Fibroblast of gingiva (primary cell): ENCODE measurements around the gene NEU4.
A peak's percentile ranks its signal among the peaks of the same experiment; 100 is the strongest.

ENCODE experiments used
- DNase-seq: peaks from one replicate; pipeline ENCODE4 v3.0.0-alpha.2; 2011; ENCODE audit warnings: low read depth

The NEU4 gene

GRCh38 chr2:241835611-241836010 lies 26.6 kb downstream of the NEU4 start:
- no peak for DNase-seq

- no peak for DNase-seq
Measured at GRCh38 chr2:241836292-241836691, 27.3 kb downstream of the NEU4 start.

GRCh38 chr2:241837197-241837965 lies 28.4 kb downstream of the NEU4 start:
- DNase-seq, result no peak

GRCh38 chr2:241841181-241842066 lies 32.4 kb downstream of the NEU4 start:
- DNase-seq, result no peak

- no peak for DNase-seq
Measured at GRCh38 chr2:241842067-241842415, 33.0 kb downstream of the NEU4 start.

GRCh38 chr2:241842620-241843211 lies 33.7 kb downstream of the NEU4 start:
- DNase-seq, result no peak

GRCh38 chr2:241843321-241844065 lies 34.5 kb downstream of the NEU4 start:
- no peak for DNase-seq

GRCh38 chr2:241844066-241844728 lies 35.2 kb downstream of the NEU4 start:
- peak; percentile 54 for DNase-seq

GRCh38 chr2:241844831-241845578 lies 36.0 kb downstream of the NEU4 start:
- no peak for DNase-seq

- no peak for DNase-seq
Measured at GRCh38 chr2:241846406-241846805, 37.4 kb downstream of the NEU4 start.

GRCh38 chr2:241848761-241849615 lies 40.0 kb downstream of the NEU4 start:
- no peak for DNase-seq

GRCh38 chr2:241849616-241850543 lies 40.9 kb downstream of the NEU4 start:
- DNase-seq, result no peak

GRCh38 chr2:241850544-241851324 lies 41.7 kb downstream of the NEU4 start:
- no peak for DNase-seq

GRCh38 chr2:241851325-241852115 lies 42.5 kb downstream of the NEU4 start:
- no peak for DNase-seq

- DNase-seq, result no peak
Measured at GRCh38 chr2:241852116-241852980, 43.4 kb downstream of the NEU4 start.

- no peak for DNase-seq
Measured at GRCh38 chr2:241852981-241853631, 44.1 kb downstream of the NEU4 start.
